ENCODE measurements around the gene CNPY1. TPM values are rescaled to one million over a fixed set of nuclear protein-coding genes. Genes with fewer than 3 reads are reported as not detected.

Gene CNPY1
- total RNA-seq, 1 donor from 2014 or later, result not detected

GRCh38 chr7:155470686-155471638, 75.4 kb downstream of the CNPY1 start:
- no peak for ATAC-seq (ENCODE audit: low read depth)
- CTCF ChIA-PET, result no interaction called here

GRCh38 chr7:155470186-155470487, 76.2 kb downstream of the CNPY1 start:
- Mint-ChIP-seq H3K27me3 (peaks cover 74% of the 10 kb centered on the region), H3K36me3 (ENCODE audit: low read depth) (no peaks in the 10 kb centered on the region), H3K9me3 (no peaks in the 10 kb centered on the region), H3K27ac (no peak overlapping the region), H3K4me1 (peaks cover 23% of the 10 kb centered on the region), H3K4me3 (no peak overlapping the region)
- DNase-seq (no peak), ATAC-seq (ENCODE audit: low read depth) (no peak)
- ChIA-PET POLR2A (no interaction called here), CTCF (no interaction called here)
- intact Hi-C loops (cut with micrococcal nuclease), result no loop called here
- no peak for TF ChIP-seq CTCF (IDR thresholded peaks at IDR 0.05)

More at GRCh38 chr7:155470686-155471638, 75.4 kb downstream of the CNPY1 start:
- Mint-ChIP-seq H3K27ac (no peak overlapping the region), H3K9me3 (no peaks in the 10 kb centered on the region), H3K36me3 (ENCODE audit: low read depth) (no peaks in the 10 kb centered on the region), H3K27me3 (peaks cover 73% of the 10 kb centered on the region), H3K4me1 (peaks cover 23% of the 10 kb centered on the region), H3K4me3 (no peak overlapping the region)
- POLR2A ChIA-PET, result no interaction called here
- no peak for DNase-seq
- intact Hi-C loops (cut with micrococcal nuclease), result no loop called here
- no peak for TF ChIP-seq CTCF (IDR thresholded peaks at IDR 0.05)

GRCh38 chr7:155469311-155470185, 76.8 kb downstream of the CNPY1 start:
- Mint-ChIP-seq H3K27ac (no peak overlapping the region), H3K9me3 (no peaks in the 10 kb centered on the region), H3K4me3 (no peak overlapping the region), H3K4me1 (peaks cover 23% of the 10 kb centered on the region), H3K27me3 (peaks cover 74% of the 10 kb centered on the region), H3K36me3 (ENCODE audit: low read depth) (no peaks in the 10 kb centered on the region)
- POLR2A ChIA-PET, result no interaction called here
- intact Hi-C loops (cut with micrococcal nuclease), result loop anchor here (2.0 to 5.0 kb wide), 3 partner anchors 21 to 1533 kb away; no protein-coding TSS in a partner anchor
- DNase-seq, result no peak
- TF ChIP-seq CTCF (IDR thresholded peaks at IDR 0.05), result no peak
- CTCF ChIA-PET, result no interaction called here
- ATAC-seq (ENCODE audit: low read depth), result no peak

- intact Hi-C loops (cut with micrococcal nuclease), result loop anchor here (2.0 to 5.0 kb wide), 3 partner anchors 22 to 1534 kb away; no protein-coding TSS in a partner anchor
- no peak for TF ChIP-seq CTCF (IDR thresholded peaks at IDR 0.05)
- Mint-ChIP-seq H3K4me3 (no peak overlapping the region), H3K27me3 (peaks cover 72% of the 10 kb centered on the region), H3K27ac (no peak overlapping the region), H3K36me3 (ENCODE audit: low read depth) (no peaks in the 10 kb centered on the region), H3K4me1 (peaks cover 23% of the 10 kb centered on the region), H3K9me3 (no peaks in the 10 kb centered on the region)
- ChIA-PET POLR2A (no interaction called here), CTCF (no interaction called here)
- ATAC-seq (ENCODE audit: low read depth) (no peak), DNase-seq (no peak)
Measured at GRCh38 chr7:155468785-155469148, 77.6 kb downstream of the CNPY1 start.
